ENCODE results near the gene USP36. TPM values are rescaled to one million over a fixed set of nuclear protein-coding genes. Genes with fewer than 3 reads are reported as not detected.

The USP36 gene
- total RNA-seq, 4 donors from 2014 or later, result 6.5 to 102 (median 31.9) TPM

DNA sequence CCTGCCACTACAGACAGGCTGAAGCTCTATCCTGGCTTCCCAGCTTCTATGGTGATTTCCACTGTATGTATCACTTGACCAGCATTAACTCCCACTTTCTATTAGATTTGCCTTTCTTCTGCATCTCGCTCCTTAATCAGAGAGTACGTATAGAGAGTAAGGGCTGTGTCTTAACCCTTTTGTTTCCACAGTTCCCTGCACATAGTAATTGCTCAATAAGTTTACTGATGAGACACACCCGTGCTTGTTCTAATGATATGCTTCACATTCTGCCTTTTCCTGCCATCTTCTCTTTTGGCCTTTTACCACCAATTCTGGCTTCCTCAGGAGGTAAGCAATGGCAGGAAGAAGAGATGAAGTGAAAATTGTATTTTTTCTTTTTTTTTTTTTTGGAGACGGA lies 20.6 kb upstream of the USP36 start:
- Histone ChIP-seq H3K27ac (peak overlapping the region; percentile 84 to 92), H3K4me1 (no peaks in the 10 kb centered on the region), H3K4me3 (no peak overlapping the region), H3K36me3 (no peaks in the 10 kb centered on the region), H3K27me3 (no peaks in the 10 kb centered on the region), H3K9me3 (no peaks in the 10 kb centered on the region)
- TF ChIP-seq POLR2A (IDR thresholded peaks at IDR 0.05), result no peak
- TF ChIP-seq, protein P1, sequence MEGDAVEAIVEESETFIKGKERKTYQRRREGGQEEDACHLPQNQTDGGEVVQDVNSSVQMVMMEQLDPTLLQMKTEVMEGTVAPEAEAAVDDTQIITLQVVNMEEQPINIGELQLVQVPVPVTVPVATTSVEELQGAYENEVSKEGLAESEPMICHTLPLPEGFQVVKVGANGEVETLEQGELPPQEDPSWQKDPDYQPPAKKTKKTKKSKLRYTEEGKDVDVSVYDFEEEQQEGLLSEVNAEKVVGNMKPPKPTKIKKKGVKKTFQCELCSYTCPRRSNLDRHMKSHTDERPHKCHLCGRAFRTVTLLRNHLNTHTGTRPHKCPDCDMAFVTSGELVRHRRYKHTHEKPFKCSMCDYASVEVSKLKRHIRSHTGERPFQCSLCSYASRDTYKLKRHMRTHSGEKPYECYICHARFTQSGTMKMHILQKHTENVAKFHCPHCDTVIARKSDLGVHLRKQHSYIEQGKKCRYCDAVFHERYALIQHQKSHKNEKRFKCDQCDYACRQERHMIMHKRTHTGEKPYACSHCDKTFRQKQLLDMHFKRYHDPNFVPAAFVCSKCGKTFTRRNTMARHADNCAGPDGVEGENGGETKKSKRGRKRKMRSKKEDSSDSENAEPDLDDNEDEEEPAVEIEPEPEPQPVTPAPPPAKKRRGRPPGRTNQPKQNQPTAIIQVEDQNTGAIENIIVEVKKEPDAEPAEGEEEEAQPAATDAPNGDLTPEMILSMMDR (IDR thresholded peaks at IDR 0.05), result no peak
- intact Hi-C loops (cut with DNase I; ENCODE audit: low total_unique reads), result loop anchor here (10.0 kb wide), 1 partner anchor 64 kb away; the partner anchor contains the start of gene TIMP2
- DNase-seq, result no peak

DNA sequence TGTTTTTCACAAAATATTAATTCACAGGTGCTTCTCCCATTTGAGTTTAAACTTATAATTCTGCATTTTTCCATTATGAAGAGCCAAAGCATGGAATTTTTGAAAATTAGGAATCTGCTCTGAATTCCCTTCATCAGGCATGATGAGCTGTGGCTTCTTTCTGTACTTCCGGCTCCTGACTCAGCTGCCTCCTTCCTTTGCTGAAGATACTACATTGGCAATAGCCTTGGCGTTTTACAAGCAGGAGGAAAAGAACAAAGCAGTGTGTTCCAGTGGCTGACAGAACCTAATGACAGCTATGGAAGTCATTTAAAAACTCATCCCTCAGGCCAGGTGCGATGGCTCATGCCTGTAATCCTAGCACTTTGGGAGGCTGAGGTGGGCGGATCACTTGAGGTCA lies 18.4 kb upstream of the USP36 start:
- H3K4me1 ChIP-seq, result no peaks in the 10 kb centered on the region
- no peak overlapping the region for H3K4me3 ChIP-seq
- TF ChIP-seq, protein P1 (IDR thresholded peaks at IDR 0.05), result no peak
- no peak for TF ChIP-seq POLR2A (IDR thresholded peaks at IDR 0.05)
- no peaks in the 10 kb centered on the region for H3K36me3 ChIP-seq
- H3K9me3 ChIP-seq, result no peaks in the 10 kb centered on the region
- no peaks in the 10 kb centered on the region for H3K27me3 ChIP-seq
- H3K27ac ChIP-seq, result no peak overlapping the region
- intact Hi-C loops (cut with DNase I; ENCODE audit: low total_unique reads), result no loop called here
- no peak for DNase-seq

DNA sequence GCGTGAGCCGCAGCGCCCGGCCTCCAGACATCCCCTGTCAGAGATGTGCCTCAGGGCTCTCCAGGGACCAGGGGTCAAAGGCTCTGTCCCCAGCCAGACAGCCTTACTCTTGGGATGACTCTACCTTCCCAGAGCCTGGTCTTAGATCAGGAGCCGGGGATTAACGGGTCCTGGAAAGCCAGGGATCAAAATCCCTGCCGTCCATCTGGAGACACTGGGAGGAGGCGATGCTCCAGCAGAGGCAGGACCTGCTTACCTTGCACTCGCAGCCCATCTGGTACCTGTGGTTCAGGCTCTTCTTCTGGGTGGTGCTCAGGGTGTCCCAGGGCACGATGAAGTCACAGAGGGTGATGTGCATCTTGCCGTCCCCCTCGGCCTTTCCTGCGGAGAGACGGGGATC lies 16.7 kb upstream of the USP36 start:
- intact Hi-C loops (cut with DNase I; ENCODE audit: low total_unique reads), result no loop called here
- no peaks in the 10 kb centered on the region for H3K9me3 ChIP-seq
- H3K36me3 ChIP-seq, result no peaks in the 10 kb centered on the region
- H3K4me3 ChIP-seq, result no peak overlapping the region
- no peaks in the 10 kb centered on the region for H3K27me3 ChIP-seq
- TF ChIP-seq POLR2A (IDR thresholded peaks at IDR 0.05), result no peak
- TF ChIP-seq, protein P1 (IDR thresholded peaks at IDR 0.05), result no peak
- DNase-seq, result no peak
- H3K27ac ChIP-seq, result no peak overlapping the region
- H3K4me1 ChIP-seq, result no peaks in the 10 kb centered on the region

DNA sequence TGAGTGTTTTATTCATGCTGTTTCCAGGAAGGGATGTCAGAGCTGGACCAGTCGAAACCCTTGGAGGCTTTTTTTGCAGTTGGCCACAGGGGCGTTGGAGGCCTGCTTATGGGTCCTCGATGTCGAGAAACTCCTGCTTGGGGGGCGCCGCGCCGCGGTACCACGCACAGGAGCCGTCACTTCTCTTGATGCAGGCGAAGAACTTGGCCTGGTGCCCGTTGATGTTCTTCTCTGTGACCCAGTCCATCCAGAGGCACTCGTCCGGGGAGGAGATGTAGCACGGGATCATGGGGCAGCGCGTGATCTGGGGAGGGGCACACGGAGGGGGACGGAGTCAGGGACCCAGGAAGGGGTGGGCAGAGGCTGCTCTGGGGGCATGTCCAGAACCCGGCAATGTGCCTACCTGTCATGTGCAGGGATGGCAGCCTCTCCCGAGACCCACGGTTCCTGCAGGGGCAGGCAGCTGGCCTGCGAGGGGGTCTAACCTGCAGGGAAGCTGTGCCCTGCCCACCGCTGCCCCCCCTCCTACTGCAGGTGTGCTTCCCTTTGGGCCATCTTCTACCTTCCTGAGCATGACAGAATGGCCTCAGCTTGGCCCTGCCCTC lies 15.0 kb upstream of the USP36 start:
- DNase-seq, result no peak
- Histone ChIP-seq H3K4me3 (no peak overlapping the region), H3K36me3 (no peaks in the 10 kb centered on the region), H3K27ac (no peak overlapping the region), H3K4me1 (no peaks in the 10 kb centered on the region), H3K27me3 (no peaks in the 10 kb centered on the region), H3K9me3 (no peaks in the 10 kb centered on the region)
- intact Hi-C loops (cut with DNase I; ENCODE audit: low total_unique reads), result no loop called here
- no peak for TF ChIP-seq POLR2A (IDR thresholded peaks at IDR 0.05)
- TF ChIP-seq, protein P1 (IDR thresholded peaks at IDR 0.05), result no peak

DNA sequence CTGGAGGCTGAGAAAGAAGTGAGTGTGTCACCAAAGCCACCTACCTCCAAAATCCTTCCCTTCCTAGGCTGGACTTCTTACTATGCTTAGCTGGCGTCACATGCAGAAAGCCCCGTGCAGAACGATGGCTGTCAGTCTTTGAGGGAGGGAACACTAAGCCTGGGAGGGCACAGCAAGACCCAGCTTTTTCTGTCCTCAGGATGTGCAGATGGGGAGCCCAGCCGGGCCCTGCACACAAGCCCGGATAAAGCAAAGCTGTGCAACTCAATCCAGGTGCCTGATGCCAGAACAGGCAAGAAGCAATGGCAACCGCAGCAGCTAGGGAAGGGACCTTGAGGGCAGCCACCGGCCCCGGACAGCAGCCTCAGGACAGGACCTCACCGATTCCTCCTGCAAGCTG lies 13.9 kb upstream of the USP36 start:
- no peak for DNase-seq
- Histone ChIP-seq H3K36me3 (no peaks in the 10 kb centered on the region), H3K27me3 (no peaks in the 10 kb centered on the region), H3K27ac (no peak overlapping the region), H3K9me3 (no peaks in the 10 kb centered on the region), H3K4me3 (no peak overlapping the region), H3K4me1 (no peaks in the 10 kb centered on the region)
- TF ChIP-seq, protein P1 (IDR thresholded peaks at IDR 0.05), result no peak
- TF ChIP-seq POLR2A (IDR thresholded peaks at IDR 0.05), result no peak
- intact Hi-C loops (cut with DNase I; ENCODE audit: low total_unique reads), result no loop called here

Data from uterus (tissue), 4 donors.